ENCODE results near the gene CASP2.
A peak's percentile ranks its signal among the peaks of the same experiment; 100 is the strongest.
"Not testable (repeated sequence)": the region's sequence is repeated elsewhere in the genome, so short reads cannot be mapped to it uniquely, and the experiment has no call there.

CASP2 gene

DNA sequence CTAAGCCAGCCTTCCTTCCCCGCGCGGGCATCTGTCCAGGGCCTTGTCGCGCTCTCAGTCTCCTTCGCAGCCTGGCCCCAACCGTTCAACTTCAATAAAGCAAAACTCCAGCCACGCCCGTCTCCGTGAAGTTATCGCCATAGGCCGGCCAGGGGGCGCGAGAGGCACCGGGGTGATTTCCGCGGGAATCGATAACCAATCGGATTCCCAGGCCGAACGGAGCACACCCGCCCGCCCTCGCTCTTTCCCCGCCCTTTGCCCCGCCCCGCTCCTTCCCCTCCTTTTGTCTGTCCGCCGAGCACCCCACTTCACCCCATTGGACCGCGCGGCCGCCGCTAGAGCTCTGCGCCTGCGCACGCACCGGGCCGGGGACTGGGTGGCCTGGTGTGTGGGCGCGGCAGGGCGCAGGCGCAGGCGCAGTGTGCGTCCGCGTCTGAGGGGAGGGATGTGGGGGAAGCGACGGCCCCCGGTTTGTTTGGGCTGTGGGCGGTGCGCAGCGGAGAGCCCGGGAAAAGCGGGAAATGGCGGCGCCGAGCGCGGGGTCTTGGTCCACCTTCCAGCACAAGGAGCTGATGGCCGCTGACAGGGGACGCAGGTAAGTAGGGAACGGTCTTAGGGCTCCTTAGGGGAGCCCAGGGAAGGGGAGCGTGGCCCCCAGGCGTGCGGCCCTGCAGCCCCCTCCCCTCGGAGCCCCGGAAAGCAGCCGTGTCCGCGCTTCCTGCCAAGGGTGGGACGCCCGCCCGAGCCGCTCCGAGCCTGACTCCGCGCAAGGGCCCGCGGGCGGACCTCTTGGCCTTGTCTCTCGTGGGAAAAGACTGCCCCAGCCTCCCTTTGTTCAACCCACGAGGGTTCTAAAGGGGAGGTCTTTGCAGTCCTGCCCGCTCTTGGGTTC is at the start of gene CASP2:
CASP2 (plus strand) TSS at position 417 of the 892 bp plus-strand sequence; CDS start at position 522, 105 bp downstream.
- DNase-seq (ENCODE audit: low read depth) = peak; percentile 99

DNA sequence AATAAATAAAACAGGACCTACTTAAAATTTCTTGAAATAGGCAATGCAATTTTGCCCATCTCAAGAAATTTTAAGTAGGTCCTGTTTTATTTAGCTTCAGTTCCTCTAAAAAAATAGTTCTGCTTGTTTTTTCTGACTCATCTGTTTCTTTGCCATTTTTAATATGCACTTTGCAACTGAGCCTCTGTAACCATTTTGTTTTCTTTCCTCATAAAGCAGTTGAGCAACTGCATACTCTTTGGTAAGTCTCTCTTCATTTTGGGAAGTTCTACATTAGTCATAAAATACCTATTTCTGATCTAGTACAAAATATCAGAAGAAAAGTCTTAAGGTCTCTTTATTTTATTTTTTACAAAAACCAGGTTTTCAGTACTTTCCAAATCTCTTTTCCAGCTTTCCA is 48.3 kb upstream of the CASP2 start:
- no peak for DNase-seq (ENCODE audit: low read depth)

DNA sequence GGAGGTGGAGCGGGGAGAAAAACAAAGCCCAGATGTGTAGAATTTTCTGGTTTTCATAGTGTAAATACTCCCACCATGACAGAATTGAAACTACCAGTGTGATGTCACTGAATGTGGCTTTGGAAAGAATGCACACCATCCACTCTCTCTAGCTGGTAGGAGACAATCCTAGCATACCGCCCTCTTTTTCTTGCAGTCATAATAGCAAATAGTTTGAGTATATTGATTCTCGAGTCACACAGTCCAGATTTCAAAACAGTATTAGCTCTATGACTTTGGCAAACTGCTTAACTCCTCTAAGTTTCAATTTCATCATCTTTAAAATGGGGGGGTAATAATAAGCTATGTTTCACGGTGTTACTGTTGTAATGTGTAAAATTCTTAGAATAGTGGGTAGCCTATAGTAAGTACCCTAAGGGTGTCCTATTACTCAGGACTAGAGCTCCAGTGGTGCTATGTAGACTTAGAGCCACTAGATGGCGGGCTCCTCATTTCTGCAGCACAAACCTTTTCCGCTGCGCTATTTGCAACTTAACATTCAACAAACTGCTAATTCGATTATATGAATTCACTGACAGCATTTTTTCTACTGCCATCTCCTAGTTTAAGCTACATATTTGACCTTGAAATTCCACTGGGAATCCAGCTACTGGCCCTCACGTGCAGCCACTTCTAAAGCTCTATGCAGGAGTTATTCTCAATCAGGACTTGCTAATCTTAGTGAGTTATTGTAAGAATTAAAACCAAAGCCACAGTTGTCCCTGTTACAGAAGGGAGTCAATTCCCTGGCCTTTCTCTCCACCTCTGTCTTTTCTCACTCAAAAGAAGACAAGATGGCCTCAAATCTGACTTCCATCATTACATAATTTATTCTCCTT is 47.6 kb upstream of the CASP2 start:
- peak; percentile 52 for DNase-seq (ENCODE audit: low read depth)

DNA sequence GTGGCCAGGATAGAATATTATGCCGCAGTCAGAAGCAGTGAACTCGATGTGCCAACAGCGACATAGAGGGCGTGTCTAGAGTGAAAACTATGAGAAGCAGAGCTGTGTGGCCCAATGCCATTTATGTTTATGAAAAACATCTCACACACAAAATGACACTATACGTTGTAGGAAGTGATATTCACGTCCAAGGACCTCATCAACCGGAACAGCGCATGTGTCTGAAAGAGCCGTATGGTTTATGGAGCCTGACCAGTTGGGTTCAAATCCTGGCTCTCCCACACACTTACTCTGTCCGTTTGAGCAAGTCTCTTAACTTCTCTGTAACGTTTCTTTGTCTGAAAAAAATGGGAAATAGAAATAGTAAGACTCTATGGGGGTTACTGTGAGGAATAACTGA is 45.8 kb upstream of the CASP2 start:
- no peak for DNase-seq (ENCODE audit: low read depth)

DNA sequence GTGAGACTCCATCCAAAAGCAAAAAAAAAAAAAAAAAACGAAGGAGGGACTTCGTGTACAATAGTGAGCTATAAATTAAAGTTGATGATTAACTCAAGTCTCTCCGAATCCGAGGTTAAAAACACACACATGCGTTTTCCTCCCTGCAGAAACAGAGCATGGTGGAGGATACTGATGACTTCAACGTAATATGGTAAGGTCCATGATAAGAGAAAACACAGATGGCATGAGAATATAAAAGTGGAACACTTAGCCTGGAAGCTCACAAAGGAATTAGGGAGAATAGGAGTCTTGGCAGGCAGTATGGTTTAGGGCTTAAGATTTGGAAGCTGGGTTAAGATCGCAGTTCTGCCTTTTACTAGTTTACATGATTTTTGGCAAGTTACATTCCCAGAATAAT is 45.0 kb upstream of the CASP2 start:
- DNase-seq (ENCODE audit: low read depth) = no peak

DNA sequence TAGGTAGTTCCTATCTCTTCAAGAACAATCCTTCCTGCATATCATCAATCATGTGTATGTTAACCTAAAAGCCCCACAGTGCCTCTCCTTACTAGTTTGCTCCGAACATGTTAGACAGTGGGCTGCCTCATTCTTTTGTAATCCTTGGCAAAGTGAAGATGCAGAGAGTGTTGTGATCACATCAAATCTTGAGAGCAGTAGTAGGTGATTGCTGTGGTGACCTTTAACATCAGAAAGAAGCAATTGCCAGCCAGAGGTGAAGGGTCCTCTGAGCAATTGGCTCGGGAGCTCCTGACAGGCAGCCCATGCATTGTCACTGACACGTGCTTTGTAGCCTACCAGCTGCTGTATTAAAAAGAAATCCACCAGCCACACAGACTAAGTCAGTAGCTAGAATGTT is 44.5 kb upstream of the CASP2 start:
- DNase-seq (ENCODE audit: low read depth) = no peak

DNA sequence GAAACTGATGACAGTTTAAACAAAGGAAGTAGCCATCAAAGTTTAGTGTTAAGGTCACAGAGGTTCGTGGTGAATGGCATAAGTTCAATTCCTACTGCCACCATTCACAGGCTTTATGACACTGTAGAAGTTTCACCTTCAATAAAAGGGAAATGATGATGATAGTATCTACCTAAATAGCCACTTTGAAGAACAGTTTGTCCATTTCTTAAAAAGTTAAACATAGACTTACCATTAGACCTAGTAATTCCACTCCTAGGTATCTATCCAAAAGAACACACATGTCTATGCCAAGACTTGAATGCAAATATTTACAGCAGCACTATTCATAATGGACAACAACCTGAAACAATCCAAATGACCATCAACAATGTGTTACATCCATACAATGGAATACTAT is 43.8 kb upstream of the CASP2 start:
- no peak for DNase-seq (ENCODE audit: low read depth)

DNA sequence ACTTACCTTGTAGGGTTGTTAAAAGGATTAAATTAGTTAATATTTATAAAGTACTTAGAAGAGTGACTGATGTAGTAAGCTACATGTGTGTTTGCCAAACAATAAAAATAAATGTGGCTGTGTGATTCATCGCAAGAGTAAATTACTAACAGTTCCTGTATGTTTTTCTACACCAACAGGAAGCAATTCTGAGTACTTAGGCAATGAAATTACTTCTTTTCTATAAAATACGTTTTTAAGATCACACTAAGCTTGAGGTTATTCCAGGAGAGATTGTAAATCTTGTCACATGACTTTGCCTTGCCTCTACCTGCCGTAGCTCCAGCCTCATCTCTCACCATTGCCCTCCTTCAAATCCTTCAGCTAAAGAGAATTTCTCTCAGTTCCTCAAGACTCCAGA is 43.0 kb upstream of the CASP2 start:
- no peak for DNase-seq (ENCODE audit: low read depth)

DNA sequence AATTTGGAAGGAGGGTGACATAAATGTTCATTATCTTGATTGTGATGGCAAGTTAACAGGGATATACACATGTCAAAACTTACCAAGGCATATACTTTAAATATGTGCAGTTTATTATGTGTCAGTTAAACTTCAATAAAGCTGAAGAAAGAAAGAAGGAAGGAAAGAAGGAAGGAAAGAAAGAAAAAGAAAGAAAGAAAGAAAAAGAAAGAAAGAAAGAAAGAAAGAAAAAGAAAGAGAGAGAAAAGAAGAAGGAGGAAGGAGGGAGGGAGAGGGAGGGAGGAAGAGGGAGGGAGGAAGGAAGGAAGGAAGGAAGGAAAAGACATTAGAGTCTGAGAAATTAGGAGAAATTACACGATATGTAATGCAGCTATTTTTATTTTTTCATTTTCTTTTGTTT is 40.8 kb upstream of the CASP2 start:
- DNase-seq (ENCODE audit: low read depth) = no peak

DNA sequence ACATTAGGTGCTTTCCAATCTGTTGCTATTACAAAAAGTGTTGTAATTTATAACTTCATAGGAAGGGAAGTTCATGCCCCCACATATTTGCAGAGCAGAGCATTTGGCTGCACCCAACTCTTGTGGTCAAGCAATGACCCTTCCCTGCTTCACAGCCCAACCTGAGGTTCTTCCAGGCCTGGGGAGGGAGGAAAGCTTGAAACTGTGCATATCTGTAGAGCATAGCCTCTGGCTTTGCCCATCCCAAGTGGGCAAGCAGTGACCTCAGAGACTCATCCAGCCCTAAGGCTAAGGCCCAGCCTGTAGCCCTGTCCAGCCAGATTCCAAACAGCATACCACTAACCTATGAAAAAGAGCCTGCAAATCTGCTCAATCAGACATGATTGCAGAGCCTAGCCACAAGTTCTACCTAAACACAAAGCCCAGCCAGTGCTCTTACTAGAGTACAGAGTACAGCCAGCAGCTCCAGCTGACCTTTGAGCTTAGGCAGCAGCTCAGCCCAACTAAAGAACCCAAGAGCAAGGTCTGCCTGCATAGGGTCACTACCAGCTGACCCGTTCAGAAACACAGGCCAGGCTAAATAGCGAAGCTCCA is 39.3 kb upstream of the CASP2 start:
- DNase-seq (ENCODE audit: low read depth) = no peak

DNA sequence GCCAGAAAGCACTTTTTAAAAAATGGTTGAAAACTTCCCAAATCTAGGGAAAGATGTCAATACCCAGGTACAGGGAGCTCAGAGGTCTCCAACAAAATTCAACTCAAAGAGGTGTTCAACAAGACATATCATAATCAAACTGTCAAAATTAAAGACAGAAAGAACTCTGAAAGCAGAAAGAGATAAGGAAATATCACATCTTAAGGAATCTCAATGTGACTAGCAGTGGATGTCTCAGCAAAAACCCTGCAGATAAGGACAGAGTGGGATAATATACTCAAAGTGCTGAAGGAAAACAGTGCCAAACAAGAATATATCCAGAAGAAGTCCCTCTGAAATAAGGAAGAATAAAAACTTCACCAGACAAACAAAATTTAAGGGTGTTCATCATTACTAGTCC is 38.0 kb upstream of the CASP2 start:
- no peak for DNase-seq (ENCODE audit: low read depth)

DNA sequence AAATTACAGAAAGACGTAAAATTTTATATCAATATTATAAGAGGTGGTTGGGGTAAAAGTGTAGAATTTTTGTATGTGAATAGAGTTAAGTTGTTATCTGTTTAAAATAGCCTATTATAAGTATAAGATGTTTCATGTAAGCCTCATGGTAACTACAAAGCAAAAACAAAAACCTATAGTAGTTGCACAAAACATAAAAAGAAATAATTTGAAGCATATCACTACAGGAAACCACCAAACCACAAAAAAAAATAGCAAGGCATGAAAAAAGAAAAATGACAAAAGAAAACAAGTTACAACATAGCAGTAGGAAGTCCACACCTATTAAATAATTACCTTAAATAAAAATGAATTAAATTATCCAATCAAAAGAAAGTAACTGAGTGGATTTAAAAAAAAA is 37.3 kb upstream of the CASP2 start:
- DNase-seq (ENCODE audit: low read depth) = no peak

DNA sequence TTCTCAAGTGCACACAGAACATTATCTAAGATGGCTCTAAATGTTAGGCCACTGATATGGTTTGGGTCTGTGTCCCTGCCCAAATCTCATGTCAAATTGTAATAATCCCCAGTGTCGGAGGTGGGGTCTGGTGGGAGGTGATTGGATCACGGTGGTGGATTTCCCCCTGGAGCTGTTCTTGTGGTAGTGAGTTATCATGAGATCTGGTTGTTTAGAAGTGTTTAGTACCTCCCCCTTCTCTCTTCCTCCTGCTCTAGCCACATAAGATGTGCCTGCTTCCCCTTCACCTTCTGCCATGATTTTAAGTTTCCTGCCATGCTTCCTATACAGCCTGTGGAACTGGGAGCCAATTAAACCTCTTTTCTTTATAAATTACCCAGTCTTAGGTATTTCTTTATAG is 36.1 kb upstream of the CASP2 start:
- DNase-seq (ENCODE audit: low read depth) = no peak

DNA sequence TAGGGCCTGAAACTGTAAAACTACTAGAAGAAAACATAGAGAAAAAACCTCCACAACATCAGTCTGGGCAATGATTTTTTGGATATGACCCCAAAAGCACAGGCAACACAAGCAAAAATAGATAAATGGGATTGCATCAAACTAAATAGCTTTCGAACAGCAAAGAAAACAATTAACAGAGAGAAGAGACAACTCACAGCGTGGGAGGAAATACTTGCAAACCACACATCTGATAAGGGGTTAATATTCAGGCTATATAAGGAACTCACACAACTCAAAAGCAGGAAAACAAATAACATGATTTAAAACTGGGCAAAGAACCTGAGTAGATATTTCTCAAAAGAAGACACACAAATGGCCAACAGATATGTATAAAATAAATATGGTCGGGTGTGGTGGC is 32.6 kb upstream of the CASP2 start:
- DNase-seq (ENCODE audit: low read depth) = no peak

DNA sequence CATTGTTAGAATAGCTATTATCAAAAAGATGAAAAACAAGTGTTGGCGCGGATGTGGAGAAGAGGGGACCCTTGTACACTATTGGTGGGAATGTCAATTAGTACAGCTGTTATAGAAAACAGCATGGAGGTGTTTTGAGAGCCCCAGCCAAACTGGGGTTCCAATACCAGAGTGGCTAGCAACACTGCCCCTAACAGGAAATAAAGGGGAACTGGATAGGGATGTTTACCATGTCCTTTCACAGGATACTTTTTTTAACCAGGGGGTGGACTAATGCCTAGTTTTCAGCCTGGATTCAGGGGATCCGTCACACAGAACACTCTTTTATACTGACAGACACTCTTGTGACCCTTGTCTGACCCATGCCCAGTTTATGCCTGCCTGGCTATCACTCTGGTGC is 31.8 kb upstream of the CASP2 start:
- no peak for DNase-seq (ENCODE audit: low read depth)

DNA sequence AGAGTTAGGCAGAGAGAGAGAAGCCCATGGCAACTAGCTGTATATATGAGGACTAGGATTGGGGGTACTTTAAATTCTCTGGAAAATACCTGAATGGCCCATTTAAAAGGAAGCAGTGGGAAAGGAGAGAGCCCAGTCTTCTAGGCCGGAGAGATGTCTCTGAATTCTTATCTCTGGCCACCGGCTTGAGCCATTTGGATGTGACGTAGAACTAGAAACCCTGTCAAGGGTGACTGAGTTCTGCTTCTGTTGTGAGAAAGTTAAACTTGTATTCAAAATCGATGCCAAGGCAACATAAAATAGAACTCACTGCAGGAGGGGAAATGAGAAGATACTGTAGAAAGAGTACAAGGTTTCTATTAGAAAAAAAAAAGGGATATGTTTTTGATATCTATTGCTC is 31.2 kb upstream of the CASP2 start:
- DNase-seq (ENCODE audit: low read depth) = no peak

DNA sequence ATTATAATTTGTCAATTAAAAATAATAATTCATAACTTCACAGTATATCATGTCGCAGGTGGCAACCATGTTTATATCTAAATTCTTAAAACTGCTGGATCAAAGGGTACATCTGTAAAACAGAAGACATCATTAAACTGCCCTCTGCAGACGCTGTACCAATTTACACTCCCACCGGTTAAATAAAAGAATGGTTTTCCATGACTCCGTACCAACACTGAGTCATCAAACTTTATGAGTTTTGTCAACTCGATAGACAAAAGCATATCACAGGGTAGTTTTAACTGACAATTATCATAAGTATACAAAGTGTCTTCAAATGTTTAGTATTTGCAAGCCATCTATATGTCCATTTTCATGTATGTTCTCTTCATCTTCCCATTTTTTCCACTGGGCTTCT is 30.6 kb upstream of the CASP2 start:
- DNase-seq (ENCODE audit: low read depth) = no peak

DNA sequence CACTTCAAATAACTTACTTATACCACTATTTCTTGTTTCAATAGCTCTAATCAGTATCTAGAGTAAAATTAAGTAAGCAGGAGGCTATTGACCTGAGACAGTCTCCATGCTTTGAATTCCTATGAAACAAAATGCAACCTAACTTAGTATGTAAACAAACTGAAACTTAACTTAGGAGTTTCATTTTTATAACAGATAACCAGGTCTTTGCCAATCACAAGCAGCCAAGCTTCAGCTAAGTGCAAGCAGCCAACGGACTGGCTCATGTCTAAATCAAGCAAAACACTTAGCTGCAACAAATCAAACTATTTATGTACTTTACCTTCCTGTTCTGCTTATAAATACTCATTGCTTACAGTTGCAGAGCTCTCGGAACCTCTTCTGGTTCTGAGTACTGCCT is 29.3 kb upstream of the CASP2 start:
- no peak for DNase-seq (ENCODE audit: low read depth)

DNA sequence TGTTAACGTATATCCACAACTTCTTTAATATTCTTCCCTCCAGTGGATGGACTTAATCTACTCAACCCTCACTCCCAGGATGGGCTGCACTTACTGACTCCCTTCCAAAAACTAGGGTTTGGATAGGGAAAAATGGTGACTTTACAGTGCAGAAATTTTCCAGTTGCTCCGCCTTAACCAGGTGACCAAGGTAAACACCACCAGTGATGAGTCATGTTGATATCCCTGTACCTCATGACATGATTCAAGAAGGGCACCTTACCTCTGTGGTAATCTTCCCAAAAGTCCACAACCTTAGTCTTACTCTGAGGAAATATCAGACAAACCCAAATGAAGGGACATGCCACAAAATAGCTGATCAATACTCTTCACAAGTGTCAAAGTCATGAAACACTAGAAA is 28.4 kb upstream of the CASP2 start:
- no peak for DNase-seq (ENCODE audit: low read depth)

DNA sequence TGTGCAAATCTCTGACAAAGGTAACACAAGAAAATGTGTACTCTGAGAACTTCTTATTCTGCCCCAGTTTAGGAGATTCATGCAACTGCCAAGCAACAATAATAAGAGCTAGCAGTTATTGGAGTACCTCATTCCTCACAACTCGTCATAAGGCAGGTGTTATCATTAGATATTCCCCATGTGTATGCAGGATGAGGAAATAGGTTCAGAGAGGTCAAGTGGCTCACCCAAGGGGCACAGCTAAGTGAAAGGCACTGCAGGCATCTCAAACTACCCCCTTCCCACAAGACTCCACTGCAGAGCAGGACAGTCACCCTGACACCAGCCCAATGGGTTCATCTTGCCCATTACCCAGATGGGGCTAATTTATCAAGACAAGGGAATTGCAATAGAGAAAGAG is 26.2 kb upstream of the CASP2 start:
- DNase-seq (ENCODE audit: low read depth) = no peak

DNA sequence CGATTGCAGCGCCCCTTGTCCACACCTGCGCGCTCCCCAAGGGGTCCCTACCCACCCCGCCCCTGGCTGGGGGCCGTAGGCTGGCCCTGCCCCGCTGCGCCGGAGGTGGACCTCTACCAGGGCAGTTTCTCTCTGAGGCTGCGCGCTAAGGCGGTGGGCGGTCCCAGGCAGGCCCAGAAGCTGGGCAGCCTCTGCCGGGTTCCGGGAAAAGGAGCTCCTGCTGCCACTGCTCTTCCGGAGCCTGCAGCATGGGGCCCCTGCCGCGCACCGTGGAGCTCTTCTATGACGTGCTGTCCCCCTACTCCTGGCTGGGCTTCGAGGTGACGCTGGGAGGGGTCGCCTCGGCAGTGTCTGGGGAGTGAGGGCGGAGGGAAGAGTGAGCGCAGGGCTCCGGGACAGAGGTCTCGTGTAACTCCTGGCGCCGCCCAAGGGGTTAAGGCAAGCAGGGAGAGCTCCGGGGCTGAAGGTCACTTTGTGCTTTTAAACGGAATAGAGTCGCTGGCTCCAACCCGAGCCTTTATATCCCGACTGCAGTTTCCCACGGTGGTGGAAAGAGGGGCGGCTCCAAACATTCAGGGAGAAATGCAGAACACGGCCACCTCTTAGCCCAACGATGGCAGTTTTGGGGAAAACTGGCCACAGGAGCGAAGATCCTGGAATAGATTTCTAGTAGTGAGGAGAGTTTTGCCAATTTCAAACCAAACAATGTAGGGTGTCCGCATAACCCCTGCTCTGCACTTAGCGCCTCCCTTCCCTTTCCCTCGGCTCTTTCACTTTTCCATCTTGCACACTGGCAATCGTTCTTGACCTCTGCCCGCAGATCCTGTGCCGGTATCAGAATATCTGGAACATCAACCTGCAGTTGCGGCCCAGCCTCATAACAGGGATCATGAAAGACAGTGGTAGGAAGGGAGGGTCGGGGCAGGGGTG is 24.6 kb upstream of the CASP2 start, which contains the start of gene GSTK1:
GSTK1 (plus strand) TSS at position 176 of the 930 bp plus-strand sequence; CDS start at position 249, 73 bp downstream.
- DNase-seq (ENCODE audit: low read depth) = peak; percentile 63

DNA sequence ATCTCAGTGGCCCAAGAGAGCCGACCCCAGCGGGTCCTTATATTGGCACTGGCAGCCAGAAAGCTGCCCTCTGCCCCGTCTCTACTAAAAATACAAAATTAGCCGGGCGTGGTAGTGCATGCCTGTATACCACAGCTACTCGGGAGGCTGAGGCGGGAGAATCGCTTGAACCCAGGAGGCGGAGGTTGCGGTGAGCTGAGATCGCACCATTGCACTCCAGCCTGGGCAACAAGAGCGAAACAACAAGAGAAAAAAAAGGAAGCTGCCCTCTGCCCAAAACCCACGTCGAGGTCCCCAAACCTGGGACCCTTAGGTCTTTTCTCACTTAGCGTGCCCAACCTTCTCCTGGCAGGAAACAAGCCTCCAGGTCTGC is 24.0 kb upstream of the CASP2 start:
- not testable (repeated sequence) for DNase-seq (ENCODE audit: low read depth)

Data from activated T-cell treated with anti-CD3 and anti-CD28 coated beads for 1 hour (primary cell).